GM12878 (cell line): ENCODE measurements around the gene ITGA2. TPM values are rescaled to one million over a fixed set of nuclear protein-coding genes. Genes with fewer than 3 reads are reported as not detected.

Experiments used
- ATAC-seq: fragments of 200-7000 bp; cut with Tn5 transposase; 3 replicates; pipeline ENCODE4 v1.9.1; 2020; ENCODE audit warnings: mild to moderate bottlenecking, moderate library complexity
- BruUV-seq: library from RNA; stranded (reverse); fragments of 400-500 nt; replicated peaks from 2 replicates; lab custom pipeline; 2021; lab: Mats Ljungman, UMichigan
- CTCF ChIA-PET: fragments of 300-600 bp; sonication (Branson Sonifier 250); formaldehyde crosslinking; extraction: SDS; loops from one replicate; lab custom pipeline; 2021; ENCODE audit warnings: inconsistent platforms; lab: Yijun Ruan, JAX
- POLR2A ChIA-PET: fragments of 350-600 bp; formaldehyde crosslinking; extraction: SDS; loops from one replicate; lab custom pipeline; 2021; ENCODE audit warnings: inconsistent platforms; lab: Charles Lee
- RAD21 ChIA-PET: fragments of 300-600 bp; sonication (Branson Sonifier 250); formaldehyde crosslinking; loops from one replicate; lab custom pipeline; 2023; ENCODE audit warnings: antibody characterized with exemption; ENCODE audit not compliant: unreplicated experiment; lab: Charles Lee
- SMC1A ChIA-PET: fragments of 300-600 bp; sonication (Branson Sonifier 250); formaldehyde crosslinking; loops from one replicate; lab custom pipeline; 2023; ENCODE audit not compliant: unreplicated experiment, uncharacterized antibody; lab: Charles Lee
- DNase-seq: peaks from one replicate; pipeline ENCODE4 v3.0.0-alpha.2; 2011; ENCODE audit warnings: low read depth, low spot score
- FAIRE-seq: peaks from 3 replicates; lab custom pipeline; 2011; peaks lifted over from hg19 to GRCh38; lab: Jason Lieb, UNC
- H2AFZ ChIP-seq: 2 replicates; pipeline ENCODE4 v1.6.0; 2011; ENCODE audit warnings: low read depth, low read length, control low read depth; ENCODE audit not compliant: control insufficient read depth
- H3K27ac ChIP-seq: 2 replicates; pipeline ENCODE4 v1.5.1; 2011; ENCODE audit warnings: control low read depth; ENCODE audit not compliant: control insufficient read depth, insufficient read depth
- H3K27me3 ChIP-seq, 2 experiments: replicated peaks in 1 of 2; 2 replicates each; pipeline versions ENCODE4 v1.6.0 to v1.6.1; 2011; ENCODE audit warnings: low read length in 1 of 2; ENCODE audit not compliant: control insufficient read depth in 2 of 2, insufficient read depth in 2 of 2
- H3K36me3 ChIP-seq, 2 experiments: 2 replicates each; pipeline ENCODE4 v1.5.1; 2011; ENCODE audit warnings: low read length in 1 of 2; ENCODE audit not compliant: control insufficient read depth in 2 of 2, insufficient read depth in 2 of 2
- H3K4me1 ChIP-seq: 2 replicates; pipeline ENCODE4 v1.6.1; 2011; ENCODE audit warnings: mild to moderate bottlenecking, low read length, moderate library complexity, mixed read lengths; ENCODE audit not compliant: control insufficient read depth, insufficient read depth
- H3K4me2 ChIP-seq: 2 replicates; pipeline ENCODE4 v1.6.0; 2011; ENCODE audit warnings: control low read depth; ENCODE audit not compliant: control insufficient read depth, insufficient read depth
- H3K4me3 ChIP-seq: fragments of 200-600 bp; sonication (generic); 2 replicates; pipeline ENCODE4 v1.5.1; 2016
- H3K79me2 ChIP-seq: 2 replicates; pipeline ENCODE4 v1.6.0; 2011; ENCODE audit warnings: low read length; ENCODE audit not compliant: control insufficient read depth, insufficient read depth
- H3K9ac ChIP-seq: 2 replicates; pipeline ENCODE4 v1.8.0; 2011; ENCODE audit warnings: low read length, control low read depth, mixed read lengths; ENCODE audit not compliant: control insufficient read depth, insufficient read depth
- H3K9me3 ChIP-seq: replicated peaks from 3 replicates; pipeline ENCODE4 v1.5.1; 2011; ENCODE audit warnings: mild to moderate bottlenecking, low read length; ENCODE audit not compliant: control insufficient read depth, insufficient read depth
- H4K20me1 ChIP-seq: 2 replicates; pipeline ENCODE4 v1.6.0; 2011; ENCODE audit not compliant: control insufficient read depth, insufficient read depth
- NFYA ChIP-seq: IDR thresholded peaks from 2 replicates; pipeline ENCODE4 v1.6.1; 2011; ENCODE audit warnings: low read depth, mild to moderate bottlenecking, low read length, improper control_type of control experiment, borderline replicate concordance
- POLR2AphosphoS2 ChIP-seq: IDR thresholded peaks from 2 replicates; pipeline ENCODE4 v1.6.1; 2011; ENCODE audit warnings: low read depth, mild to moderate bottlenecking, low read length, improper control_type of control experiment, moderate library complexity
- TCF12 ChIP-seq: IDR thresholded peaks from 2 replicates; pipeline ENCODE4 v1.6.1; 2011; ENCODE audit warnings: low read depth, mild to moderate bottlenecking, low read length
- ZNF687 ChIP-seq: fragments of 450-650 bp; IDR thresholded peaks from 2 replicates; pipeline ENCODE4 v1.6.1; 2017; ENCODE audit warnings: mild to moderate bottlenecking, moderate library complexity
- WGBS: methylation state at CpG from one replicate; pipeline ENCODE4 v1.1.6; 2016; ENCODE audit warnings: low lambda C conversion rate; ENCODE audit not compliant: insufficient replicate concordance, insufficient coverage; ENCODE audit errors: missing lambda C conversion rate; 5-methylcytosine and 5-hydroxymethylcytosine counted together
- in situ Hi-C: fragments of 300-500 bp; cut with MboI; formaldehyde crosslinking; loops from 9 replicates; pipeline ENCODE4 v1.14.3; 2018; ENCODE audit warnings: mixed read lengths
- intact Hi-C: fragments of 100-400 bp; cut with micrococcal nuclease; formaldehyde crosslinking; loops from one replicate; pipeline ENCODE4 v1.14.2; 2022; ENCODE audit not compliant: unreplicated experiment
- polyA plus RNA-seq, 11 experiments: library from polyadenylated mRNA; depleted of rRNA in 4 of 11; unstranded in 6 of 11; stranded (reverse) in 5 of 11; fragments of >200 nt; fragmentation: Nextera tagmentation in 4 of 11; fragmentation: Illumina TruSeq in 1 of 11; extraction: Ambion mirVana in 4 of 11; extraction: Trizol in 1 of 11; gene quantifications; 1 replicate in 1 of 11; 2 replicates in 10 of 11; pipeline versions ENCODE4 v1.2.1 to v1.2.3, GENCODE V29; 2011 to 2016; ENCODE audit warnings: inconsistent platforms in 2 of 11, missing spikeins in 2 of 11, low read depth in 1 of 11
- total RNA-seq, 4 experiments: library from RNA; depleted of rRNA in 3 of 4; stranded (reverse); fragments of >200 nt in 3 of 4; fragmentation: Illumina TruSeq in 1 of 4; extraction: Trizol in 1 of 4; gene quantifications; 2 replicates each; pipeline versions ENCODE4 v1.2.1 to v1.2.3, GENCODE V29; 2013 to 2021

Gene ITGA2
- total and polyA plus RNA-seq, 10 of the 15 experiments (the other 5 are each of a cell fraction or from before 2014, with no cell fraction given) = under 0.01 to 0.13 (median 0.03) TPM; not detected in 6

GRCh38 chr5:53130266-53130665, 141.1 kb downstream of the ITGA2 start:
- Histone ChIP-seq H2AFZ (no peak overlapping the region), H3K79me2 (no peaks in the 10 kb centered on the region), H3K27me3 (no peaks in the 10 kb centered on the region; a peak in 1 of 4 replicates), H3K4me3 (no peak overlapping the region), H3K36me3 (no peaks in the 10 kb centered on the region), H3K4me2 (no peak overlapping the region), H3K9ac (no peak overlapping the region), H3K27ac (no peak overlapping the region), H4K20me1 (no peaks in the 10 kb centered on the region), H3K9me3 (no peaks in the 10 kb centered on the region), H3K4me1 (no peaks in the 10 kb centered on the region)
- ATAC-seq (no peak), DNase-seq (no peak), FAIRE-seq (no peak)
- intact Hi-C loops (no loop called here), in situ Hi-C loops (no loop called here)
- CTCF ChIA-PET = no interaction called here
- RAD21 ChIA-PET = no interaction called here
- POLR2A ChIA-PET = no interaction called here
- 16% methylated on average over 2 of the region's 2 CpGs for WGBS
- TF ChIP-seq NFYA = no peak
- TF ChIP-seq ZNF687 = no peak
- TF ChIP-seq POLR2AphosphoS2 = no peak
- no peak for TF ChIP-seq TCF12
- SMC1A ChIA-PET = no interaction called here
- no TSS peak for BruUV-seq
